Dendritic cell treated with granulocyte-macrophage colony-stimulating factor and Interleukin-4, amounts not matched to agents 40 ng/mL and 50 ng/mL, for 4 days (primary cell): ENCODE data around the gene ECPAS.
"Not testable (repeated sequence)": the region's sequence is repeated elsewhere in the genome, so short reads cannot be mapped to it uniquely, and the experiment has no call there.

Experiments used
- H3K27ac Mint-ChIP-seq: one replicate; pipeline ENCODE4 v1.8.0; 2022; ENCODE audit warnings: mild to moderate bottlenecking, mixed read lengths
- H3K27me3 Mint-ChIP-seq: one replicate; pipeline ENCODE4 v1.8.0; 2022; ENCODE audit warnings: mild to moderate bottlenecking, mixed read lengths
- H3K36me3 Mint-ChIP-seq: one replicate; pipeline ENCODE4 v1.8.0; 2022; ENCODE audit warnings: low read depth, mixed read lengths
- H3K4me1 Mint-ChIP-seq: one replicate; pipeline ENCODE4 v1.8.0; 2022; ENCODE audit warnings: low read depth, mixed read lengths
- H3K4me3 Mint-ChIP-seq: one replicate; pipeline ENCODE4 v1.8.0; 2022; ENCODE audit warnings: mild to moderate bottlenecking, moderate library complexity, mixed read lengths
- H3K9me3 Mint-ChIP-seq: one replicate; pipeline ENCODE4 v1.8.0; 2022; ENCODE audit warnings: mixed read lengths
- intact Hi-C: fragments of 100-400 bp; cut with micrococcal nuclease; formaldehyde crosslinking; loops from one replicate; pipeline ENCODE4 v1.15.0; 2022

ECPAS gene

GRCh38 chr9:111414406-111414805 is 69.8 kb downstream of the ECPAS start:
- H3K4me1 Mint-ChIP-seq: no peaks in the 10 kb centered on the region
- no peaks in the 10 kb centered on the region for H3K27me3 Mint-ChIP-seq
- no peak overlapping the region for H3K27ac Mint-ChIP-seq
- no peaks in the 10 kb centered on the region for H3K9me3 Mint-ChIP-seq
- H3K36me3 Mint-ChIP-seq: peaks cover 90% of the 10 kb centered on the region
- intact Hi-C loops: loop anchor here (5.0 kb wide), 1 partner anchor 42 kb away; no protein-coding TSS in a partner anchor
- no peak overlapping the region for H3K4me3 Mint-ChIP-seq

- intact Hi-C loops: loop anchor here (5.0 kb wide), 1 partner anchor 42 kb away; no protein-coding TSS in a partner anchor
- no peaks in the 10 kb centered on the region for H3K27me3 Mint-ChIP-seq
- H3K4me1 Mint-ChIP-seq: no peaks in the 10 kb centered on the region
- H3K36me3 Mint-ChIP-seq: peaks cover 94% of the 10 kb centered on the region
- no peaks in the 10 kb centered on the region for H3K9me3 Mint-ChIP-seq
- no peak overlapping the region for H3K27ac Mint-ChIP-seq
- H3K4me3 Mint-ChIP-seq: no peak overlapping the region
Measured at GRCh38 chr9:111413996-111414395, 70.2 kb downstream of the ECPAS start.

- Mint-ChIP-seq H3K4me3 (no peak overlapping the region), H3K27me3 (no peaks in the 10 kb centered on the region), H3K9me3 (no peaks in the 10 kb centered on the region), H3K4me1 (no peaks in the 10 kb centered on the region), H3K27ac (no peak overlapping the region), H3K36me3 (peaks cover 94% of the 10 kb centered on the region)
- intact Hi-C loops: loop anchor here (5.0 kb wide), 1 partner anchor 40 kb away; no protein-coding TSS in a partner anchor
Measured at GRCh38 chr9:111412280-111412679, 71.9 kb downstream of the ECPAS start.

- Mint-ChIP-seq H3K9me3 (peaks cover 3% of the 10 kb centered on the region), H3K4me3 (no peak overlapping the region), H3K27me3 (no peaks in the 10 kb centered on the region), H3K36me3 (peaks cover 94% of the 10 kb centered on the region), H3K4me1 (no peaks in the 10 kb centered on the region), H3K27ac (no peak overlapping the region)
- intact Hi-C loops: loop anchor here (5.0 kb wide), 1 partner anchor 39 kb away; no protein-coding TSS in a partner anchor
Measured at GRCh38 chr9:111411266-111411665, 72.9 kb downstream of the ECPAS start.

- H3K4me3 Mint-ChIP-seq: no peak overlapping the region
- H3K27me3 Mint-ChIP-seq: no peaks in the 10 kb centered on the region
- intact Hi-C loops: no loop called here
- peaks cover 94% of the 10 kb centered on the region for H3K36me3 Mint-ChIP-seq
- no peaks in the 10 kb centered on the region for H3K4me1 Mint-ChIP-seq
- H3K9me3 Mint-ChIP-seq: peaks cover 26% of the 10 kb centered on the region
- H3K27ac Mint-ChIP-seq: no peak overlapping the region
Measured at GRCh38 chr9:111407813-111408212, 76.4 kb downstream of the ECPAS start.

GRCh38 chr9:111405701-111406100 is 78.5 kb downstream of the ECPAS start:
- H3K27me3 Mint-ChIP-seq: no peaks in the 10 kb centered on the region
- no peak overlapping the region for H3K4me3 Mint-ChIP-seq
- peaks cover 41% of the 10 kb centered on the region for H3K9me3 Mint-ChIP-seq
- no peaks in the 10 kb centered on the region for H3K4me1 Mint-ChIP-seq
- intact Hi-C loops: no loop called here
- peaks cover 100% of the 10 kb centered on the region for H3K36me3 Mint-ChIP-seq
- H3K27ac Mint-ChIP-seq: no peak overlapping the region

- H3K36me3 Mint-ChIP-seq: peaks cover 98% of the 10 kb centered on the region
- H3K9me3 Mint-ChIP-seq: peaks cover 47% of the 10 kb centered on the region
- intact Hi-C loops, H3K27ac Mint-ChIP-seq, H3K4me1 Mint-ChIP-seq, H3K27me3 Mint-ChIP-seq, H3K4me3 Mint-ChIP-seq: not testable (repeated sequence)
Measured at GRCh38 chr9:111401486-111401885, 82.7 kb downstream of the ECPAS start.

- peaks cover 91% of the 10 kb centered on the region for H3K36me3 Mint-ChIP-seq
- H3K4me1 Mint-ChIP-seq: no peaks in the 10 kb centered on the region
- no peak overlapping the region for H3K27ac Mint-ChIP-seq
- H3K4me3 Mint-ChIP-seq: no peak overlapping the region
- no peaks in the 10 kb centered on the region for H3K27me3 Mint-ChIP-seq
- intact Hi-C loops: no loop called here
- peaks cover 37% of the 10 kb centered on the region for H3K9me3 Mint-ChIP-seq
Measured at GRCh38 chr9:111400564-111400898, 83.7 kb downstream of the ECPAS start.

GRCh38 chr9:111399772-111400563 is 84.2 kb downstream of the ECPAS start:
- Mint-ChIP-seq H3K4me3 (no peak overlapping the region), H3K4me1 (no peaks in the 10 kb centered on the region), H3K27me3 (no peaks in the 10 kb centered on the region), H3K27ac (no peak overlapping the region), H3K36me3 (peaks cover 86% of the 10 kb centered on the region), H3K9me3 (peaks cover 31% of the 10 kb centered on the region)
- intact Hi-C loops: no loop called here

- H3K27ac Mint-ChIP-seq: no peak overlapping the region
- no peaks in the 10 kb centered on the region for H3K4me1 Mint-ChIP-seq
- H3K36me3 Mint-ChIP-seq: peaks cover 79% of the 10 kb centered on the region
- intact Hi-C loops: no loop called here
- H3K27me3 Mint-ChIP-seq: no peaks in the 10 kb centered on the region
- no peak overlapping the region for H3K4me3 Mint-ChIP-seq
- H3K9me3 Mint-ChIP-seq: peaks cover 25% of the 10 kb centered on the region
Measured at GRCh38 chr9:111399211-111399739, 84.9 kb downstream of the ECPAS start.

- H3K4me3 Mint-ChIP-seq: no peak overlapping the region
- intact Hi-C loops: no loop called here
- H3K27ac Mint-ChIP-seq: no peak overlapping the region
- H3K36me3 Mint-ChIP-seq: peaks cover 26% of the 10 kb centered on the region
- H3K9me3 Mint-ChIP-seq: no peaks in the 10 kb centered on the region
- no peaks in the 10 kb centered on the region for H3K4me1 Mint-ChIP-seq
- H3K27me3 Mint-ChIP-seq: no peaks in the 10 kb centered on the region
Measured at GRCh38 chr9:111393971-111394370, 90.2 kb downstream of the ECPAS start.

- Mint-ChIP-seq H3K36me3 (no peaks in the 10 kb centered on the region), H3K4me3 (no peak overlapping the region), H3K4me1 (no peaks in the 10 kb centered on the region), H3K27ac (no peak overlapping the region), H3K27me3 (no peaks in the 10 kb centered on the region), H3K9me3 (no peaks in the 10 kb centered on the region)
- intact Hi-C loops: no loop called here
Measured at GRCh38 chr9:111389406-111389805, 94.8 kb downstream of the ECPAS start.

- Mint-ChIP-seq H3K4me3 (no peak overlapping the region), H3K9me3 (no peaks in the 10 kb centered on the region), H3K4me1 (no peaks in the 10 kb centered on the region), H3K27ac (no peak overlapping the region), H3K36me3 (no peaks in the 10 kb centered on the region), H3K27me3 (no peaks in the 10 kb centered on the region)
- intact Hi-C loops: no loop called here
Measured at GRCh38 chr9:111386386-111386785, 97.8 kb downstream of the ECPAS start.

- Mint-ChIP-seq H3K9me3 (no peaks in the 10 kb centered on the region), H3K27ac (no peak overlapping the region), H3K4me3 (no peak overlapping the region), H3K27me3 (no peaks in the 10 kb centered on the region), H3K4me1 (no peaks in the 10 kb centered on the region), H3K36me3 (no peaks in the 10 kb centered on the region)
- intact Hi-C loops: no loop called here
Measured at GRCh38 chr9:111381006-111381405, 103.2 kb downstream of the ECPAS start.
